K562 (cell line): ENCODE data around the gene CCDC77. TPM values are rescaled to one million over a fixed set of nuclear protein-coding genes. Genes with fewer than 3 reads are reported as not detected.

Source experiments
- ATAC-seq: fragments of 200-7000 bp; cut with Tn5 transposase; 3 replicates; pipeline ENCODE4 v1.9.1; 2020; ENCODE audit warnings: moderate library complexity
- BruUV-seq: library from RNA; stranded (reverse); fragments of 400-500 nt; replicated peaks from 2 replicates; lab custom pipeline; 2021; lab: Mats Ljungman, UMichigan
- CTCF ChIA-PET: fragments of 300-600 bp; formaldehyde crosslinking; extraction: SDS; loops from one replicate; lab custom pipeline; 2021; ENCODE audit warnings: low intra/inter-chr PET ratio; lab: Yijun Ruan, JAX
- POLR2A ChIA-PET: fragments of 300-600, 350-650 bp; sonication (Branson Sonifier 250); formaldehyde crosslinking; extraction: SDS; loops from one replicate; lab custom pipeline; 2021; ENCODE audit warnings: antibody characterized with exemption, inconsistent platforms; lab: Yijun Ruan, JAX
- DNase-seq, 4 experiments: peaks; one replicate each; pipeline versions ENCODE4 v3.0.0 to v3.0.0-alpha.2; 2011 to 2018; ENCODE audit warnings: low spot score in 3 of 4, mixed read lengths in 3 of 4; ENCODE audit errors: extremely low read depth in 1 of 4
- FAIRE-seq: peaks from 2 replicates; lab custom pipeline; 2011; peaks lifted over from hg19 to GRCh38; lab: Jason Lieb, UNC
- H2AFZ ChIP-seq: 2 replicates; pipeline ENCODE4 v1.6.0; 2011; ENCODE audit warnings: low read depth, low read length, control low read depth, inconsistent platforms
- H3K27ac ChIP-seq: fragments of 200-600 bp; 3 replicates; pipeline ENCODE4 v1.8.0; 2011; ENCODE audit warnings: low read depth, mild to moderate bottlenecking, control low read depth, inconsistent platforms, low read length, moderate library complexity, mixed read lengths; ENCODE audit errors: extremely low read depth
- H3K27me3 ChIP-seq, 2 experiments: fragments of 300-600 bp in 1 of 2; 2 replicates in 1 of 2; 3 replicates in 1 of 2; pipeline versions ENCODE4 v1.6.0 to v1.8.0; 2011; ENCODE audit warnings: inconsistent platforms in 2 of 2, low read length in 2 of 2, mild to moderate bottlenecking in 1 of 2, mixed read lengths in 1 of 2, moderate library complexity in 1 of 2; ENCODE audit not compliant: control insufficient read depth in 2 of 2, insufficient read depth in 2 of 2
- H3K36me3 ChIP-seq: fragments of 300-600 bp; 3 replicates; pipeline ENCODE4 v1.8.0; 2011; ENCODE audit warnings: mild to moderate bottlenecking, low read length, inconsistent platforms; ENCODE audit not compliant: control insufficient read depth, insufficient read depth
- H3K4me1 ChIP-seq, 2 experiments: fragments of 200-600 bp in 1 of 2; replicated peaks in 1 of 2; 2 replicates in 1 of 2; 3 replicates in 1 of 2; pipeline versions ENCODE4 v1.5.1 to v1.8.0; 2011; ENCODE audit warnings: inconsistent platforms in 2 of 2, low read length in 2 of 2, mild to moderate bottlenecking in 1 of 2, mixed read lengths in 1 of 2, moderate library complexity in 1 of 2; ENCODE audit not compliant: control insufficient read depth in 2 of 2, insufficient read depth in 2 of 2
- H3K4me2 ChIP-seq: 2 replicates; pipeline ENCODE4 v1.6.1; 2011; ENCODE audit warnings: low read length, control low read depth, inconsistent platforms, mixed read lengths; ENCODE audit not compliant: insufficient read depth
- H3K4me3 ChIP-seq: fragments of 200-600 bp; sonication (generic), shearing (Covaris generic); 2 replicates; pipeline ENCODE4 v1.5.1; 2016; ENCODE audit warnings: control low read depth, inconsistent platforms
- H3K79me2 ChIP-seq: fragments of 200-600 bp; 3 replicates; pipeline ENCODE4 v1.8.0; 2011; ENCODE audit warnings: low read length, inconsistent platforms; ENCODE audit not compliant: control insufficient read depth, insufficient read depth
- H3K9ac ChIP-seq, 2 experiments: 2 replicates each; pipeline versions ENCODE4 v1.6.0 to v1.6.1; 2011; ENCODE audit warnings: low read depth in 2 of 2, low read length in 2 of 2, control low read depth in 1 of 2, inconsistent platforms in 1 of 2, mild to moderate bottlenecking in 1 of 2, mixed read lengths in 1 of 2; ENCODE audit not compliant: insufficient read depth in 1 of 2
- H3K9me1 ChIP-seq: one replicate; pipeline ENCODE4 v1.6.0; 2011; ENCODE audit warnings: inconsistent platforms, mild to moderate bottlenecking, low read length, moderate library complexity; ENCODE audit not compliant: control insufficient read depth, insufficient read depth
- H3K9me3 ChIP-seq: replicated peaks from 2 replicates; pipeline ENCODE4 v1.5.1; 2011; ENCODE audit warnings: low read depth, low read length, inconsistent platforms; ENCODE audit not compliant: control insufficient read depth, insufficient read depth
- H4K20me1 ChIP-seq: replicated peaks from 2 replicates; pipeline ENCODE4 v1.6.1; 2011; ENCODE audit warnings: low read length, inconsistent platforms, mixed read lengths; ENCODE audit not compliant: control insufficient read depth, insufficient read depth
- ATF7 ChIP-seq: fragments of 450-650 bp; IDR thresholded peaks from 2 replicates; pipeline ENCODE4 v1.7.1; 2014; ENCODE audit warnings: mild to moderate bottlenecking, moderate library complexity
- ESRRA ChIP-seq: fragments of 450-650 bp; IDR thresholded peaks from 2 replicates; pipeline ENCODE4 v1.6.1; 2014; ENCODE audit warnings: low read depth, mild to moderate bottlenecking, moderate library complexity, borderline replicate concordance
- EWSR1 ChIP-seq: fragments of 450-650 bp; IDR thresholded peaks from 2 replicates; pipeline ENCODE4 v1.6.1; 2018; ENCODE audit warnings: borderline replicate concordance, mild to moderate bottlenecking, low read depth, moderate library complexity; ENCODE audit not compliant: partially characterized antibody
- FOS ChIP-seq: IDR thresholded peaks from 3 replicates; pipeline ENCODE4 v1.6.1; 2011; ENCODE audit not compliant: insufficient read length; ENCODE audit errors: extremely low read depth
- HNRNPH1 ChIP-seq: fragments of 200-400 bp; formaldehyde crosslinking; optimal IDR thresholded peaks from 2 replicates; pipeline ENCODE3; 2017; ENCODE audit warnings: low read depth, mild to moderate bottlenecking, low read length, moderate library complexity
- RBBP5 ChIP-seq: fragments of 200-600 bp; sonication (generic); IDR thresholded peaks from 2 replicates; pipeline ENCODE4 v1.6.1; 2012; ENCODE audit warnings: borderline replicate concordance, mild to moderate bottlenecking, low read length, control low read depth, inconsistent platforms; ENCODE audit not compliant: insufficient read depth, poor library complexity, severe bottlenecking
- ZNF197 ChIP-seq: fragments of 200-800 bp; sonication (Bioruptor generic); IDR thresholded peaks from 2 replicates; pipeline ENCODE4 v1.6.1; 2016; ENCODE audit warnings: low read depth, missing genetic modification characterization, missing compliant biosample characterization
- ZNF551 ChIP-seq: fragments of 250-450 bp; sonication (Bioruptor Pico); IDR thresholded peaks from 2 replicates; pipeline ENCODE4 v1.5.0; 2021; ENCODE audit warnings: mild to moderate bottlenecking, moderate library complexity
- ZNF589 ChIP-seq: fragments of 200-800 bp; sonication (Bioruptor generic); IDR thresholded peaks from 2 replicates; pipeline ENCODE4 v1.6.1; 2016; ENCODE audit warnings: low read depth, missing genetic modification characterization, missing compliant biosample characterization
- WGBS: fragments of 100-300 bp; shearing (Covaris generic); methylation state at CpG from one replicate; pipeline ENCODE4 v1.1.6; 2016; ENCODE audit warnings: low coverage, mixed read lengths; ENCODE audit not compliant: insufficient coverage; ENCODE audit errors: missing lambda C conversion rate; 5-methylcytosine and 5-hydroxymethylcytosine counted together
- in situ Hi-C: fragments of 300-500 bp; cut with MboI; formaldehyde crosslinking; loops from 4 replicates; pipeline ENCODE4 v1.15.0; 2018; ENCODE audit warnings: inconsistent platforms, mixed read lengths
- intact Hi-C: fragments of 100-400 bp; cut with micrococcal nuclease; formaldehyde crosslinking; loops from 2 replicates; pipeline ENCODE4 v1.14.2; 2022
- polyA plus RNA-seq, 8 experiments: library from polyadenylated mRNA; depleted of rRNA in 4 of 8; stranded (reverse) in 5 of 8; unstranded in 3 of 8; fragments of >200 nt; fragmentation: Nextera tagmentation in 2 of 8; fragmentation: Illumina TruSeq in 1 of 8; extraction: Ambion mirVana in 2 of 8; extraction: Trizol in 1 of 8; gene quantifications; 2 replicates each; pipeline versions ENCODE4 v1.2.1 to v1.2.3, GENCODE V29; 2011 to 2014; ENCODE audit warnings: inconsistent platforms in 1 of 8, missing spikeins in 1 of 8
- total RNA-seq, 7 experiments: library from RNA; depleted of rRNA in 6 of 7; stranded (reverse); fragments of >200 nt in 6 of 7; fragmentation: Illumina TruSeq in 2 of 7; extraction: Trizol in 2 of 7; gene quantifications; 2 replicates each; pipeline versions ENCODE4 v1.2.1 to v1.2.3, GENCODE V29; 2011 to 2021; ENCODE audit warnings: low replicate concordance in 1 of 7
- TF ChIP-seq, protein P1 (sequence below), 2 experiments: fragments of 450-650 bp; IDR thresholded peaks; 2 replicates each; pipeline ENCODE4 v1.6.1; 2018; ENCODE audit warnings: mild to moderate bottlenecking in 2 of 2, low read depth in 1 of 2; ENCODE audit not compliant: partially characterized antibody in 2 of 2
- TF ChIP-seq, protein P2 (sequence below): IDR thresholded peaks from 3 replicates; pipeline ENCODE4 v1.6.1; 2011; ENCODE audit warnings: borderline replicate concordance, mild to moderate bottlenecking, moderate library complexity; ENCODE audit not compliant: insufficient read length; ENCODE audit errors: extremely low read depth

Gene CCDC77
- total and polyA plus RNA-seq, 9 of the 15 experiments (the other 6 are each of a cell fraction or from before 2014, with no cell fraction given), result 10.5 to 26.5 (median 17.8) TPM

DNA sequence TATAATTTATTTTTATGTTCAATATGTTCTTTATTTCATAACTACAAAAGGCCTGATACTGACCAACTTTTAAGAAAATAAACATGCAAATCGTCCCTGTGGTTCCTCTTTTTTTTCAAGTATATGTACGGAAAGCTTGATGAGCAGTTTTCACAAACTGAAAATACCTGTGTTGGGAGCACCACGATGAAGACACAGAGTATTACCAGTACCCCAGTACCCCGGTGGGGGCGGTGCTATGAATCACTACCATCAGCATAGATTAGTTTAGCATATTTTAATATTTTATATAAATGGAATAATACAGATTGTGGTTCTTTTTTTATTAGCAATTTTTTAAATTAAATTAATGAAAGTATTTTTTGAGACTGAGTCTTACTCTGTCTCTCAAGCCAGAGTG, 65.3 kb downstream of the CCDC77 start:
- 4% methylated on average over 5 of the region's 5 CpGs for WGBS
- DNase-seq (no peak), ATAC-seq (no peak)
- H3K36me3 ChIP-seq, result no peaks in the 10 kb centered on the region
- TF ChIP-seq, protein P1, sequence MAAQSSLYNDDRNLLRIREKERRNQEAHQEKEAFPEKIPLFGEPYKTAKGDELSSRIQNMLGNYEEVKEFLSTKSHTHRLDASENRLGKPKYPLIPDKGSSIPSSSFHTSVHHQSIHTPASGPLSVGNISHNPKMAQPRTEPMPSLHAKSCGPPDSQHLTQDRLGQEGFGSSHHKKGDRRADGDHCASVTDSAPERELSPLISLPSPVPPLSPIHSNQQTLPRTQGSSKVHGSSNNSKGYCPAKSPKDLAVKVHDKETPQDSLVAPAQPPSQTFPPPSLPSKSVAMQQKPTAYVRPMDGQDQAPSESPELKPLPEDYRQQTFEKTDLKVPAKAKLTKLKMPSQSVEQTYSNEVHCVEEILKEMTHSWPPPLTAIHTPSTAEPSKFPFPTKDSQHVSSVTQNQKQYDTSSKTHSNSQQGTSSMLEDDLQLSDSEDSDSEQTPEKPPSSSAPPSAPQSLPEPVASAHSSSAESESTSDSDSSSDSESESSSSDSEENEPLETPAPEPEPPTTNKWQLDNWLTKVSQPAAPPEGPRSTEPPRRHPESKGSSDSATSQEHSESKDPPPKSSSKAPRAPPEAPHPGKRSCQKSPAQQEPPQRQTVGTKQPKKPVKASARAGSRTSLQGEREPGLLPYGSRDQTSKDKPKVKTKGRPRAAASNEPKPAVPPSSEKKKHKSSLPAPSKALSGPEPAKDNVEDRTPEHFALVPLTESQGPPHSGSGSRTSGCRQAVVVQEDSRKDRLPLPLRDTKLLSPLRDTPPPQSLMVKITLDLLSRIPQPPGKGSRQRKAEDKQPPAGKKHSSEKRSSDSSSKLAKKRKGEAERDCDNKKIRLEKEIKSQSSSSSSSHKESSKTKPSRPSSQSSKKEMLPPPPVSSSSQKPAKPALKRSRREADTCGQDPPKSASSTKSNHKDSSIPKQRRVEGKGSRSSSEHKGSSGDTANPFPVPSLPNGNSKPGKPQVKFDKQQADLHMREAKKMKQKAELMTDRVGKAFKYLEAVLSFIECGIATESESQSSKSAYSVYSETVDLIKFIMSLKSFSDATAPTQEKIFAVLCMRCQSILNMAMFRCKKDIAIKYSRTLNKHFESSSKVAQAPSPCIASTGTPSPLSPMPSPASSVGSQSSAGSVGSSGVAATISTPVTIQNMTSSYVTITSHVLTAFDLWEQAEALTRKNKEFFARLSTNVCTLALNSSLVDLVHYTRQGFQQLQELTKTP (IDR thresholded peaks at IDR 0.05; ENCODE audit: low read depth in 1 of 2, partially characterized antibody in 2 of 2), result no peak
- no peak for TF ChIP-seq RBBP5
- no peak for TF ChIP-seq FOS
- no peak for TF ChIP-seq ZNF589 (CRISPR knock-in tag)
- TF ChIP-seq ZNF551 (CRISPR knock-in tag), result no peak
- TF ChIP-seq ESRRA, result no peak
- TF ChIP-seq HNRNPH1, result no peak
- no peak for TF ChIP-seq EWSR1
- TF ChIP-seq, protein P2, sequence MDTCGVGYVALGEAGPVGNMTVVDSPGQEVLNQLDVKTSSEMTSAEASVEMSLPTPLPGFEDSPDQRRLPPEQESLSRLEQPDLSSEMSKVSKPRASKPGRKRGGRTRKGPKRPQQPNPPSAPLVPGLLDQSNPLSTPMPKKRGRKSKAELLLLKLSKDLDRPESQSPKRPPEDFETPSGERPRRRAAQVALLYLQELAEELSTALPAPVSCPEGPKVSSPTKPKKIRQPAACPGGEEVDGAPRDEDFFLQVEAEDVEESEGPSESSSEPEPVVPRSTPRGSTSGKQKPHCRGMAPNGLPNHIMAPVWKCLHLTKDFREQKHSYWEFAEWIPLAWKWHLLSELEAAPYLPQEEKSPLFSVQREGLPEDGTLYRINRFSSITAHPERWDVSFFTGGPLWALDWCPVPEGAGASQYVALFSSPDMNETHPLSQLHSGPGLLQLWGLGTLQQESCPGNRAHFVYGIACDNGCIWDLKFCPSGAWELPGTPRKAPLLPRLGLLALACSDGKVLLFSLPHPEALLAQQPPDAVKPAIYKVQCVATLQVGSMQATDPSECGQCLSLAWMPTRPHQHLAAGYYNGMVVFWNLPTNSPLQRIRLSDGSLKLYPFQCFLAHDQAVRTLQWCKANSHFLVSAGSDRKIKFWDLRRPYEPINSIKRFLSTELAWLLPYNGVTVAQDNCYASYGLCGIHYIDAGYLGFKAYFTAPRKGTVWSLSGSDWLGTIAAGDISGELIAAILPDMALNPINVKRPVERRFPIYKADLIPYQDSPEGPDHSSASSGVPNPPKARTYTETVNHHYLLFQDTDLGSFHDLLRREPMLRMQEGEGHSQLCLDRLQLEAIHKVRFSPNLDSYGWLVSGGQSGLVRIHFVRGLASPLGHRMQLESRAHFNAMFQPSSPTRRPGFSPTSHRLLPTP, result no peak
- TF ChIP-seq ZNF197 (CRISPR knock-in tag), result no peak
- TF ChIP-seq ATF7, result no peak
- TF ChIP-seq, all 486 proteins: peak for 0
- ChIA-PET POLR2A (no interaction called here), CTCF (no interaction called here)
- no peak overlapping the region for H3K4me3 ChIP-seq
- no peaks in the 10 kb centered on the region for H4K20me1 ChIP-seq
- H3K9me3 ChIP-seq, result no peaks in the 10 kb centered on the region
- H3K79me2 ChIP-seq, result no peaks in the 10 kb centered on the region
- H3K4me2 ChIP-seq, result no peak overlapping the region
- no TSS peak for BruUV-seq
- H3K27ac ChIP-seq, result no peak overlapping the region
- no peak overlapping the region for H3K9ac ChIP-seq
- no peaks in the 10 kb centered on the region; a peak in 1 of 5 replicates for H3K4me1 ChIP-seq
- in situ Hi-C loops, result no loop called here
- no peak for FAIRE-seq
- peaks cover 14 to 42% of the 10 kb centered on the region in 2 experiments for H3K27me3 ChIP-seq
- no peaks in the 10 kb centered on the region for H3K9me1 ChIP-seq
- H2AFZ ChIP-seq, result no peak overlapping the region
- intact Hi-C loops, result no loop called here
